ENCODE measurements around the gene MAP6.

GRCh38 chr11:75541193-75542087, 127.4 kb downstream of the MAP6 start:
- TF ChIP-seq MAX (IDR thresholded peaks at IDR 0.05; ENCODE audit: low read depth, low read length) (no peak), CTCF (IDR thresholded peaks at IDR 0.05; ENCODE audit: low read depth, low read length) (no peak), POLR2A (IDR thresholded peaks at IDR 0.05; ENCODE audit: extremely low read depth, insufficient read length) (no peak), MYC (IDR thresholded peaks at IDR 0.05; ENCODE audit: low read depth, low read length) (no peak)

All from NB4 (cell line).